Measurements from ENCODE around the gene ERICH4.
A peak's percentile ranks its signal among the peaks of the same experiment; 100 is the strongest.
"Not testable (repeated sequence)": the region's sequence is repeated elsewhere in the genome, so short reads cannot be mapped to it uniquely, and the experiment has no call there.

The ERICH4 gene

DNA sequence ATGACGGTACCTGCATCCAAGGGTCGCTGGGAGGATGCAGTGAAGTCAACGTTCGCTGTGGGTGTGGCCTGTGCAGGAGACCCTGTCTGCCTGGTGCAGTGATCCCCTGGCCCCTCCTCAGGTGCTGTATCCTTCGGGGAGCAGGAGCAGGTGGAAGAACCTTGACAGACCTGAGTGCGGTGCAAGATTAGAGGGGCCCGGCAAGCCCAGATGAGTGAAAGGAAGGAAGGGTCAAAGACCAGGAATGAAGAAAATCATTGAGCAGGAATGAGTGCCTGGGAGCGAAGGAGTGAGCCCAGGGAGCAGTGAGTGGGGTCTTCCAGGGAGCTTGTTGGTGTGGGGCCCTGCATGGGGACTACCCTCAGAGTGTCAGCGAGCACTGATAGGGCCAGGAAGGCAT lies 28.5 kb upstream of the ERICH4 start:
- no peak for DNase-seq (ENCODE audit: low read depth)

DNA sequence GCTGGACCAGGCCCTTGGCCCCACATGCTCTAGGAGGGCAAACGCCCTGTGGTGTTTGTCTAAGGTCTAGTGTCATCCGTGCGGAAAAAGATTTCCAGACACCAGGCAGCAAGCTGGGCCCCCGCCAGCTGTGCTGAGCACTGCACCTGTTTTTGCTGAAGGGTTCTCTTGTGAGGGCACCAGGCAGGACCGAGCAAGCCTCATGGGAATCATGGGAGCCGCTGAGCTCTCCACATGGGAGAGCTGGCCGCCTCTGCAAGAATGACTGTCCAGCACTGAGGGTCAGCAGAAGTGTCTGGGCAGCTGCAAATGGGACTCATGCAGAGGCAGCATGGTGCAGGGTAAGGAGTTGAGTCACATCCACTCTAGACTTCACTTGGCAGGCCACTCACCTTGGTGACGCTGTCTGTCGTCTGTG lies 27.8 kb upstream of the ERICH4 start:
- DNase-seq (ENCODE audit: low read depth) = no peak

DNA sequence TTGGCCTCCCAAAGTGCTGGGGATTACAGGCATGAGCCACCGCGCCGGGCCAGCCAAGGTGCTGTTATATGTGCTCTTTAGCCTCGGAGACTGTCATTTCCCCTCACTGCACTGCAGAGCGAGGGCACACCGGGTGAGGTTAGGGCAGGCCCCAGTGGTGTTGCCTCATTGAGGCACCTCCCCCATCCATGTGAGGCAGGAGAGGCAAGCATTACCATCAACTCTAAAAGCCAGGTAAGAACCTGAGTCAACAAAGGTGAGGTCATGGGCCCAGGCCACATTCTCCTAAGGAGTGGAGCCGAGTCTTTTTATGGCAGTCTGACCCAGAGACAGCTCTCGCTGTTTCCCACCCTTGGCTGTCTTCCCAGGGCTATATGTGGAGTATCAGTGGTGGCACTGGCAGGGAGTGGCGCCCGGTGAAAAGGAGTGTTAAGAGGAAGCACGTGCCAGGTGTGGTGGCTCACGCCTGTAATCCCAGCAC lies 26.7 kb upstream of the ERICH4 start:
- no peak for DNase-seq (ENCODE audit: low read depth)

DNA sequence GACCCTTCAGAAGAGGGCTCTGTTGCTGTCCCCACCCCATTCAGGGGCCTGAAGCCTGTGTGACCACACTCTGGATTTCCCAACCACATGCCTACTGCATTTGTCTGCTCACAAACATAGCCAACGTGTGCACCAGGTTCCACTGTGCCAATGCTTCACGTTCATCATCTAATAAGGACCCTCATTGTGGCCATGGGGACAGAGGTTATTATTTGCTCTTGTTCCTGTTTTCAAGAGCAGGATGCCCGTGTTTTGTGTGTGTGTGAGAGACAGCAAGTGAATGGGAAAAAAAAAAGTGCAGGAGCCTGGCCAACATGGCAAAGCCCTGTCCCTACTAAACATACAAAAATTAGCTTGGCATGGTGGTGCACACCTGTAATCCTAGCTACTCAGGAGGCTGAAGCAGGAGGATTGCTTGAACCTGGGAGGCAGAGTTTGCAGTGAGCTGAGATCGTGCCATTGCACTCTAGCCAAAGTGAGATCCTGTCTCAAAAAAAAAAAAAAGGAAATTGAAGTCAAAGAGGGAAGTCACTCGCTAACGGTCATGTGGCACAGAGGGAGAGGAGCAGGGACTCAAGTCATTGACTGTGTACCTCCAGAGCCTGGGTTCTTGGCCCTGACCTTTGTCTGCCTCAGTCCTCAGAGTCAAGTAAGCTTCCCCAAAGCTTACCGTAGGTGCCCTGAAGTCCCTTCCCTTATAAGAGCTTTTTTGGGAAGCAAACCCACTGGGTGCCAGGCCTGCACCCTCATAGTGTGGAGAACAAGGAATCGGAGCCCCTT lies 22.7 kb upstream of the ERICH4 start:
- no peak for DNase-seq (ENCODE audit: low read depth)

DNA sequence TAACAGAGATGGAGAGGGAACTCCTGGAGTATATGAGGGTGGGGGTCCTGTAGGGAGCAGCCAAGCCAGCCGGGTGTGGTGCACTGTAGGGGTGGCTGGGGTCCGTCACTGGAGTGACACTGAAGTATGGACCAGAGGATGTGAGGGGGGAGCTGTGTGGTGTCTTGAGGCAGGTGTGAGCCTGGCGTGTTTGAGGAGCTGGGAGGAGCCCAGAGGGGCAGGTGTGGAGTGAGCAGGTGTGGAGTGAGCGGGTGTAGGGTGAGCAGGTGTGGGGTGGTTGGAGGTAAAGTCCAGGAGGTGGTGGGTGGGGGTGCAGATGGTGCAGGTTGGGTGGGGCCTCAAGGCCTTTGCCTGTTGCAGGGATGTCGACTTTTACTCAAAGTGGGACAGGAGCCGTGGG lies 21.6 kb upstream of the ERICH4 start:
- DNase-seq (ENCODE audit: low read depth) = no peak

DNA sequence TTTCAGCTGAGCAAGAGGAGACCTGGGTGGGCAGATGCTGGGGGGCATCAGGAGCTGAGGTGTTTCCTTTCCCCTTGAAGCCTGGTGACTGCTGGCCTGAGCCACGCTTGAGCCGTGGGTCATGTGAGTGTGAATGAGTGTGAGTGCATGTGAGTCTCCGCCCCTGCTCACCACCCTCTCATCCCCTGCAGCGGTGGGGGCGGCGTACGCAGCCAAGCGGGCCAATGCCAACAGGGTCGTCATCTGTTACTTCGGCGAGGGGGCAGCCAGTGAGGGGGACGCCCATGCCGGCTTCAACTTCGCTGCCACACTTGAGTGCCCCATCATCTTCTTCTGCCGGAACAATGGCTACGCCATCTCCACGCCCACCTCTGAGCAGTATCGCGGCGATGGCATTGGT lies 21.0 kb upstream of the ERICH4 start:
- DNase-seq (ENCODE audit: low read depth) = no peak

DNA sequence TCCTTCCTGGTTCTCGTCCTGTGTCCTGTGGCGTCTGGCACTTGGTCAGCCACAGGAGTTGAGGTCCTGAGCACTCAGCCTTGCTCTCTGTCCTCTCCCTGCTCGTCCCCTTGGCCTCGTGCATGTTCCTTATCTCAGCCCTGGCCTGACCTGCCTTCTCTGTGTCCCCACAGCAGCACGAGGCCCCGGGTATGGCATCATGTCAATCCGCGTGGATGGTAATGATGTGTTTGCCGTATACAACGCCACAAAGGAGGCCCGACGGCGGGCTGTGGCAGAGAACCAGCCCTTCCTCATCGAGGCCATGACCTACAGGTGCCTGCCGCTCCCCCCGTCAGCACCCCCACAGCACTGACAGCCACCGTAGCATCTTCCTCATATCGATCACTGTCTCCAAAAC lies 20.5 kb upstream of the ERICH4 start:
- DNase-seq (ENCODE audit: low read depth) = no peak

DNA sequence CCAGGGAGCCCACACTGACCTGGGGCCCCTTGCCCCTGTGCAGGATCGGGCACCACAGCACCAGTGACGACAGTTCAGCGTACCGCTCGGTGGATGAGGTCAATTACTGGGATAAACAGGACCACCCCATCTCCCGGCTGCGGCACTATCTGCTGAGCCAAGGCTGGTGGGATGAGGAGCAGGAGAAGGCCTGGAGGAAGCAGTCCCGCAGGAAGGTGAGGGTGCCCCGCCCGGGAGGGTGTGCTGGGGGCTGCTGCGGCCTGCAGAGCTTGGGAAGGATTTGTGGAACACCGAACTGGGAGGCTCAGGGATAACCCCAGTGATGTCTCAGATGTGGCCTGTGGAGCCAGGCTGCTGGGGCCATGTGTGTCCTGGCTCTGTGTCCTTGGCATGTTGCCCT lies 20.0 kb upstream of the ERICH4 start:
- DNase-seq (ENCODE audit: low read depth) = no peak

DNA sequence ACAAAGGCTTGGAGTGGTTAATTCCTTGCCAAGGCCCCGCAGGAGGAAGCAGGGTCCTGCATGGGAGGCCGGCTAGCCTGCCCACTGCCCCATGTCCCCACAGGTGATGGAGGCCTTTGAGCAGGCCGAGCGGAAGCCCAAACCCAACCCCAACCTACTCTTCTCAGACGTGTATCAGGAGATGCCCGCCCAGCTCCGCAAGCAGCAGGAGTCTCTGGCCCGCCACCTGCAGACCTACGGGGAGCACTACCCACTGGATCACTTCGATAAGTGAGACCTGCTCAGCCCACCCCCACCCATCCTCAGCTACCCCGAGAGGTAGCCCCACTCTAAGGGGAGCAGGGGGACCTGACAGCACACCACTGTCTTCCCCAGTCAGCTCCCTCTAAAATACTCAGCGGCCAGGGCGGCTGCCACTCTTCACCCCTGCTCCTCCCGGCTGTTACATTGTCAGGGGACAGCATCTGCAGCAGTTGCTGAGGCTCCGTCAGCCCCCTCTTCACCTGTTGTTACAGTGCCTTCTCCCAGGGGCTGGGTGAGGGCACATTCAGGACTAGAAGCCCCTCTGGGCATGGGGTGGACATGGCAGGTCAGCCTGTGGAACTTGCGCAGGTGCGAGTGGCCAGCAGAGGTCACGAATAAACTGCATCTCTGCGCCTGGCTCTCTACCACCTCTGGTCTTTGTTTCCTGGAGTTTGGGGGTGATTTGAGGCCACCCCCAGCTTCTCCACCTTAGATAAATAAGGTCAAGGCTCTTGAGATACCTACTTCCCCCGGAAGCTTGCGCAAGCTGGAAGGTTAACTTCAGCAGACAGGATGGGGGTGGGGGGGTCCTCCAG lies 18.4 kb upstream of the ERICH4 start:
- DNase-seq (ENCODE audit: low read depth) = no peak

DNA sequence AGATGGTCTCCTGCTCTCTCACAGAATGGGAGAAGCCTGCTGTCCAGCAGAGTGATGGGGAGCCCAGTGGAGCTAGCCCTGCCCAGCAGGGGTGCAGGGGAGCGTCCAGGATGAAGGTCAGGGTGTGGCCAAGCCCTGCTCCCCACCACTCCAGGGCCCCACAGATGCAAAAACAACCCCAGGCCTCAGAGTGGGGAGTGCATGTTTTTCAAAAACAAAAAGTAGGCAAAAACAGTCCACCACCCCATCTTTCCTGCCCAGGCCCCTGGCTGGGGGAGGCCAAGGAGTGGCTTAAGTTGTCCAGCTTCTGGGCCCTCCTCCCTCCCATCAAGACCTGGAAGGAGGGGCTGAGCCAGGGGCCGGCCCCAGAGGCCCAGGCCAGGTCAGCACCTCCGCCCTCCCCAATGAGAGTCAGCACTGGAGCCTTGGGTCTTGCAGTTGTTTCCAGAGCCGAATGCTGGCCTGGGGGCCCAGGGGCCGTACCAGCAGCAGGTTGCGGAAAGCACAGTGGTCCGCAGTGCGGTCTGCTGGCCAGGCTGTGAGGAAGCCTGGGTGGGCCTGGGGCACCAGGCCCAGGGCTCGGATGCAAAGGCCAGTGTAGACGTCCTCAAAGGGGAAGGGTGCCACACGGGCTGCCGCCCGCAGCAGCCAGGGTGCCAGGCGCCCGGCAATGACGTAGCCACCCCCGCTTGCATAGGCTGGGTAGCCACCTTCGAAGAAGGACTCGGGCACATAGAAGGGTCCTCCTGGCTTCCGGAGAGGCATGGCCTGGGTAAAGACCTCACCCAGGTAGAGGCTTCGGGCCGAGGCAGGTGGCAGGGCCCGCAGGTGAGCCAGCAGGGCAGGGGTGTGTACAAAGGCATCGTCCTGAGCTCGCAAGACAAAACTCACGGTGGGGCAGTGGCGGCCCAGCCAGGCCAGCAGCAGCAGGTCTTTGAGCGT lies 17.5 kb upstream of the ERICH4 start:
- no peak for DNase-seq (ENCODE audit: low read depth)

DNA sequence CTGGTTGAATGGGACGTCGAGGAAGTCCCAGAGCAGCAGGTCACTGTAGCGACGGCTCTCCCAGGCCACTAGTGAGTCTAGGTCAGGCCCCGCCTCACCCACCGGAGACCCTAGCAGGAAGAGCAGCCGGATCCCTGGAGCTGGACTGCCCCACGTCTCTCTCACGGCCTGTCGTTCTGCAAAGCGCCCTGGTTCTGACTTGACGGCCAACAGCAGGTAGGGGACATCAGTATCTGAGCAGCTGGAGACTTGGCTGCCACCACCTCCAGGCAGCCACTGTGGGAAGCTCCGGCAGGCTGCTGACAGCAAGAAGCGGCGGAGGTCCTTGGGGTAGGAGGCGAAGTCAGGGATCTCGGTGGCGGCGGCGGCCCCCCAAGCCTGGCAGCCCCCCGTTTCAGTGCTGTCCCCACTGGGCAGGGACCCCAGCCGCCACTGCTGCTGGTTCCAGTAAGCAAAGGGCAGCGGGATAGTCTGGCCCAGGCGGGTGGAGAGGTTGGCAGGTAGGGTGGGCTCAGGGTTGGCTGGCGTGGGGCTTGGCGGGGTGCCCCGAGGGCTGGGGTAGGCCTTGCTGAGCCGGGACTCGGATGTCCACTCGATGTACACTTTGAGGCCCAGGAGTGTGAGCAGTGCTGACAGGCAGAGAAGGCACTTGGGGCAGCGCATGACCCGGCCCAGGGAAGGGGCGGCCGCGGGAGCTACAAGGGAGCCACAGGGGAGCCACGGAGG lies 16.7 kb upstream of the ERICH4 start:
- no peak for DNase-seq (ENCODE audit: low read depth)

DNA sequence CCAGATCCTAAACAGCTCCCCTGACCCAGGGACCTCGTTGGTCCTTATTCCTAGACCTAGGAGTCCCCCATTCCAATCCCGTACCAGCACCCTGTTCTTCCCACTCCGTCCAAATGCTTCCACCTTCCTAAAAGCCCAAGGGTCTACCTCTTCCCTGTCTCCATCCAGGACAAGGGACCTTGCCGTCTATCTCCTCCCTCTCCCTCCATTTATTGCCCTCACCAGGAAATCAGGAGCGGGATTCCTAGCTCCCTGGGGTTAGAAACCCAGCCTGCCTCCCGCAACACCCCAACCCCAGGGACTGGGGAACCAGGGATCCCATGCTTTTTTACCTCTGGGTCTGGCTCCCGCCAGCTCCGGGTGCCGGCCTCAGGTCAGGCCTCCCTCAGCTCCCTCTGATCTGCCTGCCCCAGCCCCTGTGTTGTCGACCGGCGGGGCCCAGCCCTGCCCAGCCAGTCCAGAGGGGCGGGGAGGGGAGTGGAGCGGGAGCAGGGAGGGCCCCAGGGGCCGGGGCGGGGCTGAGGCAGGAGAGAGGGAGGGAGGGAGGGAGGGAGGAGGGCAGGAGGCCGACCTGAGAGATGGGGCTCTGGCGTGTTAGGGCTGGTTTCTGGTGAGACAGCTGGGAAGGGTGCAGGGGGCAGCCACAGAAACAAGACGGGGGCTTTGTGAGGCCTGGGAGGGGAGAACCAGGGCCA lies 15.9 kb upstream of the ERICH4 start, which contains the start of gene B3GNT8:
Gene B3GNT8 (minus strand): TSS at position 423 of the 695 bp plus-strand sequence. CDS start 596 bp downstream, outside the sequence.
- DNase-seq (ENCODE audit: low read depth) = peak; percentile 64

DNA sequence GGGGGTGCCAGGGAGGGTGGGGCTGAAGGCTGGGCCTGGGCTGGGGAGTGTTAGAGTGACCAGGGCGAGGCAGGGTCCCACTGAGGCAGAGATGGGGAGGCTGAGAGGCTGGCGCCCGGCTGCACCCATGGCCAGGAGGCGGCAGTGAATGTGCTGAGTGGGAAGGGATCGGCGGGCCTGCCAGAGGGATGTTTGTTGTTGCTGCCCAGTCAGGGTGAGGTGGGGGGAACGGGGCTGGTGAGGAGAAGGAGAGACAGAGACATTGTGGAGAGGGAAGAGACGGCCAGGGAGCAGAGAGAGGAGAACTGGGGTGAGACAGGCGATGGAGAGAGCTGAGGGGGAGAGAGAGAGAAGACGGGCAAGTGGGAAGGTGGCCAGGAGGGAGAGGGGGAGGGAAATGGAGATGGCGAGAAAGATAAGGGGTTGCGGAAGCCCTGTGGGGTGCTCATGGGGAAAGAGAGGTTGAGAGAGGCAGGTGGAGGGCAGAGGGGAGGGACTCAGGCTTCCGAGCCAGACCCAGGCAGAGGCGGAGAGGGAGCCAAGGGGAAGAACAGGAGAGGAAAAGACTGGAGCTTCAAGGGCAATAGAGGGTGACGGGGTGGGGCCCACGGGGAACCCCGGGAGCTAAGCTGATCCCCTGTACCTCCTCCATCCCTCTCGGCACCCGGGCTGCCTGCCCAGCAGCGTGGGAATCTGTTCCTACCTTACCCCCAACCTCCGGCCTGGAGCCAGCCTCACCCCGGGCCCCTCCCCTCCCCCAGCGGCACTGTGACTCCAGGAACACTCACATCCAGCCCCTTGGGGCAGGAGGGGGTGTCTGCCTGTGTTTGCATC lies 15.1 kb upstream of the ERICH4 start:
- peak; percentile 24 for DNase-seq (ENCODE audit: low read depth)

DNA sequence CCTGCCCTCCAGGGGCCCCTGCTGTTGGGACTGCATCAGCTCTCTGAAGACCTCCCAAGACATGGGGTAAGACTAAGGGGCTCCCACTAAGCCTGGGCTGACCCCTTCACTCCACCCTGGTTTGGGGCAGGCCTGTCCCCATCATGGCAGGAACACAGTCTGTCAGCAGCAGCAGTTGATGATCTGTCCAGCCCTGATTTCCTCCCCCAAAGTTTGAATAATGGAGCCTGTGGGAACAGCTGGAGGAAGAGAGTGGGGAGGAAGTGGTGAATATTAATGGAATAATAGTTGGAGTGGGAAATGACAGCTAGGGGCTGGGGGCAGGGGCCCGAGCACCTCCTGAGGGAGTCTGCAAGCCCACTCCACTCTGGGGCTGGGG lies 14.5 kb upstream of the ERICH4 start:
- DNase-seq (ENCODE audit: low read depth) = no peak

DNA sequence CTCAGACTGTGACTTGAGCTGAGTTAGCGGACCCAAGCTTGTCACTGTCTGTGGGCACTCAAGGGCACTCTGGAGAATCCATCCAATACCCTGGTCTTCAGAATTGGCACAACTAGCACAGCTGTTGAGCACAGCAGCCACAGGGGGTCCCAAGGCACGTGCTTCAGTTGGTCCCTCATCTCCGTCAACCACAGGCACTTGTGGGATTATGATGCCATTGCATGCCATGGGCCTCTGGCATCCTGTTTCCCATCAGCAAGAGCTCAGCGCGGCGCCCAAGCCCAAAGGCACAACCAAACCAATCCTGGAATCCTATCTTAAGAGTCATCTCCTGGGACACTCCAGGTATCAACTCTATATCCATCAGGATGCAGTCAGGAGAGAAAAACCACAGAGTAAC lies 12.0 kb upstream of the ERICH4 start:
- peak; percentile 27 for DNase-seq (ENCODE audit: low read depth)

DNA sequence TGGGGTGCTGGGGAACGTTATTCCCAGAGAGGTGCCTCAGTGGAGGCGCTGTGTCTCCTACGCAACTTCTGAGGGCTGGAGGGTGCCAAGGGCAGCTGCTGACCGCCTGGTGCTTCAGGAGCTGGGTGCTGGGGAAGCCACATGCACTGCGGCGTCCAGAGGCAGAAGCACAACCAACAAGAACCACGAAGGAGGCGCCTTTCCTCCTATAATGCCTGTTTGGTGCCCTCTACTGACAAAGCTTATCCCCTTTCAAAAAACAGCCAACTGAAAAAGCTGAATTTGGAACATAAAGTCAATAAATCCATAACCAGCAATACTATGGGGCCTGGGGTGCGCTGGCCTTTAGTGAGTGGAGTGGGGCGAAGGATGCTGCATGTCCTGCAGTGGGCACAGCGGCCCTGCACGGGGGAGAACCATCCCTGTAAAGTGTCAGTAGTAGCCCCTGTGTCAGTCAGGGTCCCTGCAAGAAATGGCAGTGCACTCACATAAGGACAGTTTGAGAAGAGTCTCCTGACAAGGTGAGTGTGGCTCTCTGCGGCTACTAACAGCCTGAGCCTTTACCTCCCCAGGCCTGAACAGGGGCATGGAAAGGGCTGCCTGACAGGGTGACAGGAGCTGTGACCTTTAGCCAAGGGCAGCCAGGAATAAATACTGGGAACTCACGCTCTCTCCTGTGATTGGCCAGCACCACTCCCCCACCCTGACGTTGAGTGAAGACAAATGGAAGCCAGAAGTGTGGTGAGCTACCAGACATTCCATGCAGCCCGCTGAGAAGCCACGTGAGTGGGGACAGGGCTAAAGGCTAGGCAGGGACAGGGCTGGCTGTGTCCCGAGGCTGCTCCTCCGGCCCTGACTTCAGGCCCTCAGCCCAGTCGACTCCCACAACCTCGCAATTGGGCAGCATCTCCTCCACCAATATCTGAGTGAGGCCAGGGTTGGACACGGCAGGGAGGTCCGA lies 11.2 kb upstream of the ERICH4 start:
- DNase-seq (ENCODE audit: low read depth) = peak; percentile 54

DNA sequence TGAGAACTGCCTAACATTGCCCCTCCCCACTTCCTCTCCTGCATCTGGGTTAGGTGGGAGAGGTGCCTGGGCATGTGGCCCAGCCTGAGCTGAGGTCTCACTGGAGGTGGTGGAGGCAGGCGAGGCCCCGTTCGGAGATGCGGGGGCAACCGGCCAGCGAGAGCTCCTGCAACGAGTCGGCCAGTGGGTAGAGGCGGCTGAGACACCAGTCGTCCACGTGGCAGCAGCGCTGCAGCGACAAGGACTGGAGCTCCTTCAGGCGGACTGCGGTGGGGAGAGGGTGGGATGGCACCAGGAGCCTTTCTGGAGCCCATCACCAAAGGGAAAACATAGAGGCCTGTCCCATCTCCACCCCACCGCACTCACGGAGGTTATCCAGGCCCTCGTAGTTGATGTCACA lies 9.8 kb upstream of the ERICH4 start:
- DNase-seq (ENCODE audit: low read depth) = no peak

DNA sequence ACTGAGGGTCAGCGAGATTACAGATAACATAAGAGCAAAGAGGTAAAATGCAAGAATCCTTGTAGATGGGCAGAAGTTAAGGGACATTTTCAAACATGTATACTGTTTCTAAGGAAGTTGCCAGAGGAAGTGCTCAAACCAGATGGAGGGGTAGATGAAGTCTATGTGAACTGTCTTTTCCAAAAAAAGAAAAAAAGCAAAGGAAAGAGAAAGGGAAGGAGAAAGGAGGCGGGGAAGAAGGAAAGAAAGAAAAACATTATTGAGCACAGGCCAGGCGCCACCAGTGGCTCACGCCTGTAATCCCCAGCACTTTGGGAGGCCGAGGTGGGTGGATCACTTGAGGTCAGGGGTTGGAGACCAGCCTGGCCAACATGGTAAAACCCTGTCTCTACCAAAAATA lies 8.5 kb upstream of the ERICH4 start:
- DNase-seq (ENCODE audit: low read depth) = no peak

DNA sequence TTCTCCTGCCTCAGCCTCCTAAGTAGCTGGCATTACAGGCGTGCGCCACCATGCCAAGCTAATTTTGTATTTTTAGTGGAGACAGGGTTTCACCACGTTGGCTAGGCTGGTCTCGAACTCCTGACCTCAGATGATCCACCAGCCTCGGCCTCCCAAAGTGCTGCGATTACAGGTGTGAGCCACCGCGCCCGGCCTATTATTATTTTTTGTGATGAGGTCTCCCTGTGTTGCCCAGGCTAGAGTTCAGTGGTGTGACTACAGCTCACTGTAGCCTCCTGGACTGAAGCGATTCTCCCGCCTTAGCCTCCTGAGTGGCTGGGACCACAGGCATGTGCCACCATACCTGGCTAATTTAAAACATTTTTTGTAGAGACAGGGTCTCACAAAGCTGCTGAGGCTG lies 7.6 kb upstream of the ERICH4 start:
- not testable (repeated sequence) for DNase-seq (ENCODE audit: low read depth)

All from ELR (cell line).